Activated gamma-delta T cell (primary cell): ENCODE results near the gene GVQW3.
A peak's percentile ranks its signal among the peaks of the same experiment; 100 is the strongest.

ENCODE experiments used
- DNase-seq: peaks from one replicate; lab custom pipeline; 2025; lab: John Stamatoyannopoulos, UW
- total RNA-seq, 2 donors: gene quantifications; one replicate each; lab custom pipeline; 2026; lab: John Stamatoyannopoulos, UW

GVQW3 gene
- total RNA-seq, result 14.5 to 18.7 reads per million in 2 donors

DNA sequence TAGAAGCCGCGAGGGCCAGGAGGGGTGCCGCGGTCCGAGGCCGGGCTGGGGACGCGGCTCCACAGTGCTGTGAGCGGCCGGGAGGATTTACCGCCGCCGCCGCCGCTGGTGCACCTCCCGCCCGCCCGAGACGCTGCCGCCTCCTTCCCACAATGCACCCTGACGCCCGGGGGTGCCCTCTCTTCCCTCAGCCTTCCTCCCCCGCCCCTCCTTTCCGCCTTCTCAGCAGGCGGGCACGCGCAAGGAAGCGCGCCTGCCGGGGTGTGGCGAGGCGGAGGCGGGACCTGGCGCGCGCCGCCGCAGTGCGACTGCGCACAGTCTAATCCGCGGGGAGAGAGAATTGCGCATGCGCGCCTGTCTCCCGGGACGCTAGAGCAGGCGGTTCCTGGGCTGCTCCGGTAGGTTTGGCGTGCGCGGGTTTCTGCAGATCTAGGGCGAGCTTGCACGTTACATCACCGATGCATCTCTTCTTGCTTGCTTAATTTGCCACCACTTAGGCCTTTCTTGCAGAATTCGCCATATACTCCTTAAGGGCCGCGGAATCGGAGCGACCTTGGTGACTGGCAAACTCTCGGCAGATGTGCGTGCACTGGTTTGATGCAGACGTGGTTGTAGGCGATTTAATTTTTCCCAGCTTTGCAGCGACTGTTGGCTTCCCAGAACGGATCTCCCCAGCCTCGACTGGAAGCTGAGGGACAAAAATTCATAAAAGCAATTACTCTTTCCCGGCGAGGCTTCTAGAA lies at the start of gene GVQW3, which contains the start of gene THAP12:
Gene GVQW3 (plus strand): TSS at position 347 of the 743 bp plus-strand sequence. CDS start 506 bp downstream, outside the sequence.
Gene THAP12 (minus strand): TSS at position 156 of the 743 bp plus-strand sequence. CDS start 296 bp downstream, outside the sequence.
- DNase-seq, result peak; percentile 95

DNA sequence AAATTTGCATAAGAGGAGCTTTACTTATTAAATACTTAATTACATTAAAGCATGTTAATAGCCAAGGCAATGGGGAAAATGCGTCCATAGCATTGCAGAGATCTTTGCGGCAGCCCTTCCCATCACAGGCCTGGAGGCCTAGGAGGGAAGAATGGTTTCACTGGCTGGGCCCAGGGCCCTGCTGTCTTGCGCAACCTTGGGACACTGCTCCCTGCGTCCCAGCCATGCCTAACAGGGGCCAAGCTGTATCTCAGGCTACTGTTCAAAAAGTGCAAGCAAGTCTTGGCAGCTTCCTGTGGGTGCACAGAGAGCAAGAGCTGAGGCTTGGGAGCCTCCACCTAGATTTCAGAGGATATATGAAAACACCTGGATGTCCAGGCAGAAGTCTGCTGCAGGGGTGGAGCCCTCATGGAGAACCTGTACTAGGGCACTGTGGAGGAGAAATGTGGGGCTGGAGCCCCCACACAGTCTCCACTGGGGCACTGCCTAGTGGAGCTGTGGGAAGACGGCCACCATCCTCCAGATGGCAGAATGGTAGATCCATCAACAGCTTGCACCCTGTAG lies 46.2 kb upstream of the GVQW3 start:
- no peak for DNase-seq

DNA sequence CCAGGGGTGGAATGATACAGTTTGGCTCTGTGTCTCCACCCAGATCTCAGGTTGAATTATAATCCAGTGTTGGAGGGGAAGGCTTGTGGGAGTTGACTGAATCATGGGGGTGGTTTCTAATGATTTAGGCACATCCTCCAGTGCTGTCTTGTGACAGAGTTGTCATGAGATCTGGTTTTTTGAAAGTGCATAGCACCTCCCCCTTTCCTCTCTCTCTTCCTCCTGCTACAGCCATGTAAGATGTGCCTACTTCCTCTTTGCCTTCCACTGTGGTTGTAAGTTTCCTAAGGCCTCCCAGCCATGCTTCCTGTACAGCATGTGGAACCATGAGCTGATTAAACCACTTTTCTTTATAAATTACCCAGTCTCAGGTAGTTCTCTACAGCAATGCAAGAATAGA lies 45.3 kb upstream of the GVQW3 start:
- DNase-seq, result no peak

DNA sequence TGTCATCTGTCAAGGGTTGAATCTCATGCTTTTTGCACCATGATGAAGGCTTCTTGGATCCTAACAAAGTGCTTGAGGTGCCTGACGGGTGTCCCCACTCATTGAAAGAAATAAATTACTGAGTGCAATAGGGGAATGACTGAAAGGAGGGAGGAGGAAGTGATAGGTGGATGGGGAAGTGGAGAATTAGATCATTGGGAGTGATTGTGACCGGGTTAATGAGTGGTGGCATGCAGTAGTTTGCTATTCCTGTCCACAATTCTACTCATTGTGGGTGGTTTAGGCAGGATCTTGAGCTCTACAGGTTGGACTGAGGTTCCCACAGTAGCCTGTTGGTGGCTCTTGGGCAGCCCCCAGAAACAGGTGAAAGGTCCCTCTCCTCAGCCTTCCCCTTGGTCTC lies 44.5 kb upstream of the GVQW3 start:
- no peak for DNase-seq

DNA sequence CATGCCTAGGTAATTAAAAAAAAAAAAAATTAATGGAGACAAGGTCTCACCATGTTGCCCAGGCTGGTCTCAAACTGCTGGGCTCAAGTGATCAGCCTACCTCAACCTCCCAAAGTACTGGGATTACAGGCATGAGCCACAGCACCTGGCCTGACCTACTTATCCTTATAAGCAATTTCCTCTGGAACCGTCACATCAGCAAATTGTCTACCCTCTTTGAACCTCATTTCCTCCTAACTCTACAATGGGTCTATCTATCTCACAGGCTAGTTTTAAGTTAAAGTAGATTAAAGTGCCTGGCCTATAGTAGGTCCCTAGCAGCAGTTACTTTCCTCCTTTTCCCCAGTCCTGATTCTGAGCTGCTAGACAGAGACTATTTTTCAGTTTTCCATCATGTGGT lies 43.7 kb upstream of the GVQW3 start:
- no peak for DNase-seq

DNA sequence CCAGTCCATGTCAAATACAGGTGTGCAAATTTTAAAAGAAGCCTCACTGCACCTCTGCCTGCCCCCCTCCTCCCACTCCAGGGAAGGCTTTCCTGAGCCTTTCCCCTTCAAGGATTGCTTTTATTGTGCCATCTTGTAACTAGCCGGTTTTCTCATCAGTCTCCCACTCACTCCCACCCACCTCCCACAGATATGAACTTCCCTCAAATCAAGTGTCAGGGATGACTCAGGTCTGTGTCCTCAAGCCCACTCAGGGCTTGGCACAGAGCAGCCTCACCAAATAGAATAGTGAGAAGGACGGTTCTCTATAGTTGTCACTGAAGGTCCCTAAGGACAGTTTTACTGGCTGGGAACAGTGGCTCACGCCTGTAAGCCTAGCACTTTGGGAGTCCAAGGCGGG lies 43.2 kb upstream of the GVQW3 start:
- DNase-seq, result no peak

DNA sequence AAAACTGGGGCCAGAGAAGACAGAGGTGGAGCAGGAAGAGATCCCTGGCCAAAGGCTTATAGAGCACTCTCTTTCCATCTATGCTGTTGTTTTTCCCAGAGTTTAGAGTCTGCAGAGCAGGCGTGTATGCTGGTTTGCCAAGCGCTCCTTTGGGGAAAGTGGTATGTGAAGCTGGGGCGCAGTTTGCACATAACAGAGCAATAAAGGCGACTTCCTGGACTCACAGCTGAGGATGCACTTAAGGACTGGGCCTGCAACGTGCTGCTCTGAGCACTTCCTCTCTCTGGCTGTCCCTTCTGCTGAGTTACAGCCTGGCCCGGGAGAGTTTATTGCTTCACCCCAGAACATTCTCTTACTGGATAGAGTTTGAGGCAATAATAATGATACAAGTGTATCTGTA lies 41.9 kb upstream of the GVQW3 start:
- DNase-seq, result no peak

DNA sequence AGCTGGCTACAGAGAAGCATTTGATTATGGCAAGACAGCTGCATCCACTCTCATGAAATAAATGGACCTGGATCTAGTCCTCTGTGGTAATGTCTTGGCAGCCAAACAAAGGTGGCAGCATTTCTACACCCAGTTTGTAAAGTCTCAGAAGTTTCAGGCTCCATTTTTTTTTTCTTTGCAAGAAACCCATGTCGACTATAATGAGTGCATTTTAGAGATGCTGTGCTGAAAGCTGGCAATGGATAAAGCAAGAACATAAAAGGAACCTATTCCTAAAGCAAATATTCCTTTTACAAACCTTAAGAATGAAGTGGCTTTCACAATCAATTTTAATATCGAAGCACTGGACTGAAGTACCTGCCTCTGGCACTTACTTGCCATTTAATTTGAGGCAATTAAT lies 33.7 kb upstream of the GVQW3 start:
- DNase-seq, result no peak

DNA sequence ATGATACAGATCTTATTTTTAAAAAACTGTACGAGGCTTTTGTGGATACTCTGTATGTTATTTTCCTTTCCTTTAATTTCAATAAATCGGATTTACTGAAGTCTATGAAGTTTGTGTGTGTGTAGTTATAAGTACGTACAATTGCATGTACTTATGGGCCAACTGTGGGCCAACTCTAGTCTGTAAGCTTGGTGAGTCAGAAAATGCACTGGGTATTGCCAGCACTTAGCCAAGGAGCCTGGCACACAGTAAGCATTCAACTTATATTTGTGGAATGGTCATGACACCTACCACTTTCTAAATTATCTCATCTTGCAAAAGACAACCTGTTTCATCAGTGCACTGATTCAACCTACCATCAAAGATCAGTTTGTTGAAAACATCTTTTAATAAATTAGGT lies 32.8 kb upstream of the GVQW3 start:
- no peak for DNase-seq

DNA sequence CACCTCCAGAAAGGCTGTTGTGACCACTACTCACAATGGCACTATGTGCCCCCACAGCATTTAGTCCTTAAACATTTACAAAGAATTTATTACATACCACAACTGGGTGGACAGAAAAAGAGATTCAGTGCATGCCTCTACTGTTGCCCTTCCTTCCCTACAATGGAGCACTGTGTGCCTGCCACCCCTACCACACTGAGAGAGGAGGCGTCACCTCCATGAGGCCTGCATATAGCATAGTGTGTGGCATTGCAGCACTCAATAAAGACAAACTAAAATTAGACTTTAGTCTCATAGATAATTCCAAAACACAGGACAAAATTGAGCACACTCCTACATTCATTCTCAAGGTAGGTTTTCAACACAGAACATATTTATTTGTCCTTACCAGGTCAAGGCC lies 26.0 kb upstream of the GVQW3 start:
- no peak for DNase-seq

DNA sequence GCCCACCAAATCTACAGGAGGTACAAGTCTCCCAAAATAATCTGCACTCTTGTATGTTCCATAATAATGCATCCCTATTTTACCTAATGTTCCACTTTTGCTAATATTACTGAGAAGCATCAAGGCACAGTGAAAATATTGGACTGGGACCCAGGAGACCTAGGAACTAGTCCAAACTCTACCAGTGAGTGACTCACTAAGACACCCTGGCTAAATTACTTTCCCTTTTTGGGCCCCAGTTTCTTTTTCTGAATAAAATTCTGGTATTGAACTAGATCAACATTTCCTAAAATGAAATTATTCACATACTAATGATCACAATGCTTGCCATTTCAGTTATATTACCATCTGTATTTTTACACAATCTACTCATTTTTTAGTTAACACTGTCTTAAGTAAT lies 19.7 kb upstream of the GVQW3 start:
- DNase-seq, result no peak

DNA sequence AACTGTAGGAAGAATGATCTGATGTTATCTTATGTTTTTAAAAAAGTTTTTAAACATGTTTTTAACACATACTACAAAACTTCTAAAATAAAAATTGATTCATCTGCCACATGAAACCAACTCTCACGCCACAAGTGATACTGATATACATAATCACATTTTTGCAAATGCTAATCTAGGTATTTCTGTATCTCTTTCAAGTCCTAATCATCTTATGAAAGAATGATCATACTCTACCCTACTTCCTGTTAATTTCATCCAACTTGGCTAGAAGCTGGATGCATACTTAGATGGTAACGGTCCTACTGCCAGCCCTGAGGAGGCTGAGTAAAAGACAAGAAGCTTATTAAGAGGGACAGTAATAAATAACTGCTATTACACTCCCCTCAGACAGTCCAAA lies 19.3 kb upstream of the GVQW3 start:
- no peak for DNase-seq

DNA sequence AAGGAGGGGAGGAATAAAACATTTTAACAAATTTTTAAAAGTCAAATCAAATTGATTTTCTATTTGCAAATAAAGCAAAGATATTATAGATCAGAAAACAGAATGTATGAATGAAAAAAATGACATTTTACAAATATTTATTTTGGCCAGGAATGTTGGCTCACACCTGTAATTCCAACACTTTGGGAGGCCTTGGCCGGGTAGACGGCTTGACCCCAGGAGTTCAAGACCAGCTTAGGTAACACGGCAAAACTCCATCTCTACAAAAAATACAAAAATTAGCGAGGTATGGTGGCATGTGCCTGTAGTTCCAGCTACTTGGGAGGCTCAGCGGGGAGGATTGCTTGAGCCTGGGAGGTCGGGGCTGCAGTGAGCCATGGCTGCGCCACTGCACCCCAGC lies 18.4 kb upstream of the GVQW3 start:
- no peak for DNase-seq

DNA sequence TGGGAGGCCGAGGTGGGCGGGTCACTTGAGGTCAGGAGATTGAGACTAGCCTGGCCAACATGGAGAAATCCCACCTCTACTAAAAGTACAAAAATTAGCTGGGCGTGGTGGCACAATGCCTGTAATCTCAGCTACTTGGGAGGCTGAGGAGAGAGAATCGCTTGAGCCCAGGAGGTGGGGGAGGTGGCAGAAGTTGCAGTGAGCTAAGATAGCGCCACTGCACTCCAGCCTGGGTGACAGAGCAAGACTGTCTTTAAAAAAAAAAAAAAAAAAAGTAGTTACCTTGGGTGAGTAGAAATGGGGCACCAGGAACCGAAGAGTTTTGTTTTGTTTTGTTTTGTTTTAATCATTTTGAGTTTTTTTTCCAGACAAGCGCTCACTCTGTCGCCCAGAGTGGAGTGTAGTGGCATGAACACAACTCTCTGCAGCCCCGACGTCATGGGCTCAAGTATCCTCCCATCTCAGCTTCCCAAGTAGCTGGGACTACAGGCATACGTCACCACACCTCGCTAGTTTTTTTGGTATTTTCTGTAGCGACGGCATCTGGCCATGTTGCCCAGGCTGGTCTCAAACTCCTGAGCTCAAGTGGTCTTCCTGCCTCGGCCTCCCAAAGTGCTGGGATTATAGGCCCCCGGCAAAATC lies 16.0 kb upstream of the GVQW3 start:
- no peak for DNase-seq

DNA sequence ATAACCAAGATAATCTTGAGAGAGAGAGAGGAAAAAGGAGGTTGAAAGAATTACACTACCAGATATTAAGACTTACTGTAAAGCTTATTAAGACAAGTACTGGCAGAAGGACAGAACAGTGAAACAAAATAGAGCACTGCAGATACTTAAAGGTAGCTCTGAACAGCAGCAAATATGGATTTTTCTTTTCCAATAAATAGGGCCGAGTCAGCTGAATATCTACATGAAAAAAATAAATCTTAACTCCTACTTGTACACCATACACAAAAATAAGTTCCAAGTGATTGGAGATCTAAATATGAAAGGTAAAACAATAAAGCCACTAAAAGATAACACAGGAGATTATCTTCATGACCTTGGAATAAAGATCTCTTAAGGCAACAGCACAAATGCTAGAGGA lies 12.6 kb upstream of the GVQW3 start:
- no peak for DNase-seq

DNA sequence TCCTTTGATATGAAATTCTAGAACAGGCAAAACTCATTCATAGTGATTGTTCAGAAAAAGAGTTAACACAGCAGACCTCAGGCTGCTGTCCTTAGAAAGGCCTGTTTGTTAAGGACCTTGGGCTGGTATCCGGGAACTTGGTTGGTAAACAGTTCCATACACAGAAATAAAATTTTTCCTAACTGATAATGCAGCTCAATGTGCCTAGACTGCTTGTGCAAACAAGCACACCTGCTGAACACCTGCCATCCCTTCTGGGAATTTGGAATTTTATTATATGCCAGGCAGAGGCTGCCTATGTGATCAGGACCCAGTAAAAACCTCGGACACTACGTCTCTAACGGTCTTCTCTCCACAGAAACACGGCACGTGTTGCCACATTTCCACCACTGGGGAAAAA lies 11.7 kb upstream of the GVQW3 start:
- DNase-seq, result no peak

DNA sequence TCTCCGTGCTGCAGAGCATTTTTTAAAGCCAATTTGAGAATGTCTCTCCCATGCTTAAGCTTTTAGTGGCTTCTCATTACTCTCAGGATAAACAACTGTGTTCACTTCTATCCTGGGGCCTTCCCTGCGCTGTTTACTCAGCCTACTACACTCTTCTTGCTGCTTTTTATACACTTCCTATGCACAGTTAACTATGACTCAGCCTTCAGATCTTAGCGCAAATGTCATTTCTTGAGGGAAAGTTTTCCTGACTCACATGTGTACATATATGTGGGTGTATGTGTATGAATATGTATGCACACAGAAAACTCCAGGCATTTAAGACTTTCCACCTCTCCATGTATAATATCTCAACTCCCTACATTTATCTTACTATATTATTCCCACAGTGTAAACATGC lies 10.0 kb upstream of the GVQW3 start:
- no peak for DNase-seq

DNA sequence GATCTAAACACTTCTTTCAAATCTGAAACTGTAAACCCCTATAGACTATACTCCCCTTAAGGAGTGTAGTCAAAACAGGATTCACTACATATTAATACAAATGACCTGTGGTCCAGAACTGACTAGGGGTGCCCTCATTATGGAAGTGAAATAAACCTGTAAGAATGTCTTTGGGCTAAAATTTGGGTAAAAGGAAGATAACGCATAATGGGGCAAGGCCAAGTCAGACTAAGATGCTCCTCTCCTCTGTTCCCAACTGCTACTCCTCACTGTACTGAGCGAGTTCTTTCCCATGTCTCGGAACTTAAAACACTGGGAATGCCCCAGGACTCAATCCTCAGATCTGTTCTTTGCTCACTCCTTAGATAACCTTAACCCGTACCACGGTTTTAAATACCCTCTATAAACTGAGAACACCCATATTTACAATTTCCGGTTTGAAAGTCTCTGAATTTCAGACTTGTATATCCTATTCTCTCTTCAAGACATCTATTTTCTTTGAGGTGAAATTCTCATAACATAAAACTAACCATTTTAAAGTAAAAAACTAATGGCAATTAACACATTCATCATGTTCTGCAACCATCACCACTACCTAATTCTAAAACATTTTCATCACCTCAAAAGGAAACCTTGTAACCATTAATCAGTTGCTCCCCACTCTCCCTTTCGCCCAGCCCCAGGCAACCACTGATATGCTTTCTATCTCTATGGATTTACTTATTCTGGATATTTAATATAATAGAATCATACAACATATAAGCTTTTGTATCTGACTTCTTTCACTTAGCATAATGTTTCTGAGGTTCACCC lies 4.2 kb upstream of the GVQW3 start:
- DNase-seq, result no peak

DNA sequence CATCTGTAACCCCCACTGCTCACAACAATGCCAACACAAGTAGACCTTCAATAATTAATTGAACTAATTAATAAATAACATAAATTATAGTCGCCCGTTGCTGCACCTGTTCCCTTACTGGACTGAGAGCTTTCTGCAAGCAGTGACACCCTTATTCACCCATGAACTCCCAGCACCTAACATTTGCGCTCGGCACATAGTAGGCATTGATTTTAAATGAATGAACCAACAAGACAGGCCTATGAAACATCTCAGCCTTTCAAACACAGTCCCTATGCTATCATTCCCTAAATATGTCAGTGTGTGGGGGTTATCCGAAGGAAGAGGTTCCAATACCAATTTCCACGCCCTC lies 1.3 kb upstream of the GVQW3 start:
- DNase-seq, result no peak

DNA sequence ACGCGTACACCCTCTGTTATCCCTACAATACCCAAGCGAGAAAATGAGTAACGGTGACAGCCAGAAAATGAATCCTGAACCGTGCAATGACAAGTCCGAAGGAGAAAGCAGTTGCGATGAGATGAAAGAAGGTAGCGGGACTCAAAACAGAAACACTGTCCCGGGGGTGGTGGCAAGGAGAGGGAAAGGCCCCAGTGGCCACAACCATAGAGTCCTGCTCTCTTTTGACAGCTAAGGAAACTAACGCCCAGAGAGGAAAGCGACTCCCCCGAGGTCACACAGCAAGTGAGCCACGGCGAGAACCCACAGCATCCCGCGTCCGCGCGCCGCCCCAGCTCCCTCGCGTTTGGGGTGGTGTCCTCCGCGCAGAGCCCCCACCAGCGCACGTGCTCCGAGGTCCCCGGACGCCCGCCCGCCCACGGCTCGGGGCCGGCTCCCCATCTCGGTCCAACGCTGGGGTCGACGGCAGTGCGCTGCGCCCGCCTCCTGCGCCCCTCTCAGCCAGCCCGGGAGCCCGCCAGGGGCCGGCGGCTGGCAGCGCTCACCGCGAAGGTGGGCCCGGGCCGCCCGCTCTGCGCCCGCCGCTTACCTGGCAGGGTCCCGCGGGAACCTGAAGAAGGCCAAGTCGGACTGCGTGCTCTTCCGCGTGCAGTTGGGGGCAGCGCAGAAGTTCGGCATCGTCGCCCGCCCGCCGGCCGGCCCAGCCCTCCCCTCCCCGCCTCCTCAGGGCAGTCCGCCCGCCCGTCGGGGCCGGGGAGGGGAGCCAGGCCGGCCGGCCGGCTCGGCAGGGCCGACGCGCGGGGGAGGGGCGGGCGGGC lies 755 bp upstream of the GVQW3 start:
- DNase-seq, result peak; percentile 57

DNA sequence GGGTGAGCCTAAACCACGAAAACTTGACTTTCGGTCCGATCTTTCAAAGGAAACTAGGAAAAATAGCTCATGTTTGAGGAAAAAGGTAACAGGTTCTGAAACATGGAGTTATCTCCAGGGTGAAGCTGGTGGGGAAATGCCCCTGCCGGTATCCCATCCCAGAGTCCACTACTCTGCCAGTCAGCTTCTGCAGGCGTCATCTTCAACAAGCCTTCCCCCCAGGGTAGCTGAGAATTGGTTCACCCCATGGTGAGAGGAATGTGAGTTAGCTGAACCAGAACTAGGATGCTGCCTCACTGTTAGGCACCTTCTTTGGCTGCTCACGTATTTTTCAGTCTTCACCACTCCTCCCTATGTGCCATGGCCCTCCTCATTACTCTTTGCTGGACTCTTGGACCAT lies 1.1 kb downstream of the GVQW3 start:
- no peak for DNase-seq

DNA sequence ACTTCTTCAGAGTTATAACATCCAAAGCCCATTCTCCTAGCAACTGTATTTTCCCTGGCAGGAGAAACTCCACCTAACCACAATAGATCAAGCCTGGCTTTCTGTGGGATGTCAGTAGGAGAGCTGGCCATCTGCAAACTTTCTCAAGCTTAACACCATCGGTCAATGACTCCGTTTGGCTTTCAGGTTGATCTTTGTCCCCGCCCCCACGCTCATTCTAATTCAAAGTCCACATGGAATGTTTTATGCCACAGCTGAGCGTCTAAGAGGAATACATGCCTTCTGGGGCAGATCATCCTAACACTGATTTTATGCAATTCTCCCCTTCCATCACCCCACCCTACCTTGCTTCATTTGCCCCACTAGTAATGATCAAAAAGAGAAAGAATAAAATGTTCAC lies 4.8 kb downstream of the GVQW3 start:
- DNase-seq, result no peak
